Liver (tissue), 9 donors: ENCODE results near the gene AFTPH. TPM values are rescaled to one million over a fixed set of nuclear protein-coding genes. Genes with fewer than 3 reads are reported as not detected.

Experiments used
- DNase-seq: peaks from one replicate; pipeline ENCODE4 v3.0.0-alpha.2; 2017; ENCODE audit warnings: low spot score
- H3K27ac ChIP-seq, 2 donors: one replicate each; pipeline ENCODE4 v1.7.0; 2013; ENCODE audit warnings: inconsistent platforms in 2 of 2, low read length in 2 of 2, control low read depth in 1 of 2, low read depth in 1 of 2, mild to moderate bottlenecking in 1 of 2
- H3K27me3 ChIP-seq, 4 donors: one replicate each; pipeline versions ENCODE4 v1.6.1 to v1.7.0; 2013; ENCODE audit warnings: low read length in 3 of 4, inconsistent platforms in 1 of 4, mild to moderate bottlenecking in 1 of 4, moderate library complexity in 1 of 4; ENCODE audit not compliant: control insufficient read depth in 4 of 4, insufficient read depth in 4 of 4
- H3K36me3 ChIP-seq, 4 donors: one replicate each; pipeline versions ENCODE4 v1.6.1 to v1.7.0; 2013; ENCODE audit warnings: low read length in 3 of 4, mild to moderate bottlenecking in 3 of 4, low read depth in 1 of 4, moderate library complexity in 1 of 4; ENCODE audit not compliant: control insufficient read depth in 4 of 4, insufficient read depth in 3 of 4
- H3K4me1 ChIP-seq, 4 donors: one replicate each; pipeline versions ENCODE4 v1.6.1 to v1.7.0; 2013; ENCODE audit warnings: low read length in 3 of 4, mild to moderate bottlenecking in 3 of 4, moderate library complexity in 1 of 4; ENCODE audit not compliant: control insufficient read depth in 4 of 4, insufficient read depth in 4 of 4
- H3K4me3 ChIP-seq, 3 donors: one replicate each; pipeline versions ENCODE4 v1.6.1 to v1.7.0; 2013; ENCODE audit warnings: low read length in 3 of 3, control low read depth in 1 of 3, low read depth in 1 of 3, mild to moderate bottlenecking in 1 of 3
- H3K9ac ChIP-seq, 2 donors: one replicate each; pipeline ENCODE4 v1.7.0; 2013; ENCODE audit warnings: low read length in 2 of 2, mild to moderate bottlenecking in 2 of 2, moderate library complexity in 2 of 2, control low read depth in 1 of 2, low read depth in 1 of 2
- H3K9me3 ChIP-seq, 4 donors: one replicate each; pipeline versions ENCODE4 v1.6.1 to v1.7.0; 2013; ENCODE audit warnings: low read length in 3 of 4; ENCODE audit not compliant: control insufficient read depth in 4 of 4
- ATF3 ChIP-seq: IDR thresholded peaks from 2 replicates; pipeline ENCODE4 v1.6.1; 2016; ENCODE audit warnings: antibody characterized with exemption
- CTCF ChIP-seq: fragments of 150-350 bp; IDR thresholded peaks from 2 replicates; pipeline ENCODE4 v1.5.1; 2017; ENCODE audit warnings: improper control_type of control experiment, low read depth, low read length; ENCODE audit not compliant: missing input control
- EGR1 ChIP-seq, 2 donors: IDR thresholded peaks; 2 replicates each; pipeline ENCODE4 v1.6.1; 2016 to 2018; ENCODE audit warnings: antibody characterized with exemption in 2 of 2, low read depth in 2 of 2
- FOXA1 ChIP-seq: IDR thresholded peaks from 2 replicates; pipeline ENCODE4 v1.6.1; 2016; ENCODE audit warnings: antibody characterized with exemption
- FOXA2 ChIP-seq: IDR thresholded peaks from 2 replicates; pipeline ENCODE4 v1.6.1; 2016; ENCODE audit warnings: antibody characterized with exemption
- GABPA ChIP-seq, 2 donors: IDR thresholded peaks in 1 of 2; conservative IDR thresholded peaks in 1 of 2; 2 replicates each; pipeline ENCODE4 v1.6.1; 2016; ENCODE audit warnings: antibody characterized with exemption in 2 of 2, mild to moderate bottlenecking in 1 of 2, moderate library complexity in 1 of 2
- HNF4A ChIP-seq, 2 donors: conservative IDR thresholded peaks; 2 replicates each; pipeline ENCODE4 v1.6.1; 2016; ENCODE audit warnings: antibody characterized with exemption in 2 of 2, mild to moderate bottlenecking in 2 of 2
- HNF4G ChIP-seq: IDR thresholded peaks from 2 replicates; pipeline ENCODE4 v1.6.1; 2016; ENCODE audit warnings: antibody characterized with exemption
- JUND ChIP-seq, 2 donors: IDR thresholded peaks; 2 replicates each; pipeline ENCODE4 v1.6.1; 2016; ENCODE audit warnings: antibody characterized with exemption in 2 of 2
- MAX ChIP-seq: IDR thresholded peaks from 2 replicates; pipeline ENCODE4 v1.6.1; 2016; ENCODE audit warnings: antibody characterized with exemption
- NR2F2 ChIP-seq: IDR thresholded peaks from 2 replicates; pipeline ENCODE4 v1.6.1; 2016; ENCODE audit warnings: antibody characterized with exemption
- RAD21 ChIP-seq, 2 donors: IDR thresholded peaks; 2 replicates each; pipeline ENCODE4 v1.6.1; 2016; ENCODE audit warnings: antibody characterized with exemption in 2 of 2, mild to moderate bottlenecking in 2 of 2
- RXRA ChIP-seq, 2 donors: IDR thresholded peaks; 2 replicates each; pipeline ENCODE4 v1.6.1; 2017 to 2018; ENCODE audit warnings: antibody characterized with exemption in 2 of 2, mild to moderate bottlenecking in 1 of 2
- SP1 ChIP-seq: IDR thresholded peaks from 2 replicates; pipeline ENCODE4 v1.6.1; 2018; ENCODE audit warnings: antibody characterized with exemption, mild to moderate bottlenecking
- TAF1 ChIP-seq: conservative IDR thresholded peaks from 2 replicates; pipeline ENCODE4 v1.6.1; 2016; ENCODE audit warnings: antibody characterized with exemption, mild to moderate bottlenecking
- YY1 ChIP-seq: IDR thresholded peaks from 2 replicates; pipeline ENCODE4 v1.6.1; 2016; ENCODE audit warnings: antibody characterized with exemption, mild to moderate bottlenecking
- WGBS: extraction: QIAGEN DNeasy Blood & Tissue Kit; methylation state at CpG from one replicate; pipeline ENCODE4 v1.1.7; 2013; 5-methylcytosine and 5-hydroxymethylcytosine counted together
- polyA plus RNA-seq, 2 donors: library from polyadenylated mRNA; stranded (reverse) in 1 of 2; unstranded in 1 of 2; fragments of 200-250 nt in 1 of 2; fragments of >200 nt in 1 of 2; fragmentation: Nextera tagmentation in 1 of 2; extraction: Ambion mirVana in 1 of 2; gene quantifications; one replicate each; pipeline versions ENCODE4 v1.2.1 to v1.2.3, GENCODE V29; 2013 to 2015
- total RNA-seq, 2 donors: library from RNA; depleted of rRNA; stranded (reverse); fragments of >200 nt; gene quantifications; one replicate each; pipeline ENCODE4 v1.2.3, GENCODE V29; 2014
- TF ChIP-seq, protein P1 (sequence below): IDR thresholded peaks from 2 replicates; pipeline ENCODE4 v1.6.1; 2016; ENCODE audit warnings: antibody characterized with exemption
- TF ChIP-seq, protein P2 (sequence below): IDR thresholded peaks from 2 replicates; pipeline ENCODE4 v1.6.1; 2016; ENCODE audit warnings: antibody characterized with exemption, mild to moderate bottlenecking
- donor health status: healthy.
- donor health status: healthy.
- donor health status: healthy.
- donor health status: healthy.
- donor health status: healthy.

Gene AFTPH
- total and polyA plus RNA-seq, 4 donors = 10.5 to 27.9 (median 20.6) TPM

DNA sequence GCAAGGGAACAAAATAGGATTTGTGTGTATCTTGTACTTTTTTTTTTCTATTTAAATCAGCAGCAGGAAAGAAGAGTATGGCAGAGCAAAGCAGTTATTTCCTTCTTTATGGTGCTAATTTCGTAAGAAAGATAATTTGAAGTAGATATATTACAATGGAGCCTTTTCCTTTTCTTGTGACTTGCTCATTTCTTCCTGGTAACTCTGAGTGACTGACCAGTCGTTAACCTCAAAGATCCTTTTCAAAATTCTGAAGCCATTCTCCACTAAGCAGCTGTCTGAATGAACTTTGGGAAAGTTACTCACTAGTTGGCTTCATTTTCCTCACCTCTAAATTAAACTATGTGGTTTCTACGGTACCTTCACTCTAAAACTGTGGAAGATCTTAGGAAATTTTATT, 24.6 kb downstream of the AFTPH start:
- no peak overlapping the region for H3K9ac ChIP-seq
- H3K4me1 ChIP-seq = peaks cover 4 to 15% (median 12%) of the 10 kb centered on the region in 4 donors
- TF ChIP-seq, protein P1, sequence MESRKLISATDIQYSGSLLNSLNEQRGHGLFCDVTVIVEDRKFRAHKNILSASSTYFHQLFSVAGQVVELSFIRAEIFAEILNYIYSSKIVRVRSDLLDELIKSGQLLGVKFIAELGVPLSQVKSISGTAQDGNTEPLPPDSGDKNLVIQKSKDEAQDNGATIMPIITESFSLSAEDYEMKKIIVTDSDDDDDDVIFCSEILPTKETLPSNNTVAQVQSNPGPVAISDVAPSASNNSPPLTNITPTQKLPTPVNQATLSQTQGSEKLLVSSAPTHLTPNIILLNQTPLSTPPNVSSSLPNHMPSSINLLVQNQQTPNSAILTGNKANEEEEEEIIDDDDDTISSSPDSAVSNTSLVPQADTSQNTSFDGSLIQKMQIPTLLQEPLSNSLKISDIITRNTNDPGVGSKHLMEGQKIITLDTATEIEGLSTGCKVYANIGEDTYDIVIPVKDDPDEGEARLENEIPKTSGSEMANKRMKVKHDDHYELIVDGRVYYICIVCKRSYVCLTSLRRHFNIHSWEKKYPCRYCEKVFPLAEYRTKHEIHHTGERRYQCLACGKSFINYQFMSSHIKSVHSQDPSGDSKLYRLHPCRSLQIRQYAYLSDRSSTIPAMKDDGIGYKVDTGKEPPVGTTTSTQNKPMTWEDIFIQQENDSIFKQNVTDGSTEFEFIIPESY = no peak
- TF ChIP-seq RXRA (IDR thresholded peaks at IDR 0.05) (peak in 1 of 2 donors; percentile 23), EGR1 (IDR thresholded peaks at IDR 0.05; ENCODE audit: low read depth in 2 of 2) (no peak)
- H3K9me3 ChIP-seq = no peaks in the 10 kb centered on the region
- no peaks in the 10 kb centered on the region for H3K27me3 ChIP-seq
- no peak for DNase-seq
- H3K36me3 ChIP-seq = no peaks in the 10 kb centered on the region
- 65% methylated on average over 3 of the region's 3 CpGs for WGBS
- no peak overlapping the region for H3K4me3 ChIP-seq
- no peak overlapping the region for H3K27ac ChIP-seq

- H3K27ac ChIP-seq = no peak overlapping the region
- H3K4me3 ChIP-seq = no peak overlapping the region
- no peaks in the 10 kb centered on the region for H3K27me3 ChIP-seq
- no peaks in the 10 kb centered on the region for H3K9me3 ChIP-seq
- H3K4me1 ChIP-seq = peaks cover 0 to 6% (median 1%) of the 10 kb centered on the region in 4 donors
- 98% methylated on average over 1 of the region's 1 CpG for WGBS
- no peak overlapping the region for H3K9ac ChIP-seq
- no peak for DNase-seq
- no peak for TF ChIP-seq RXRA (IDR thresholded peaks at IDR 0.05)
- no peak for TF ChIP-seq RAD21 (IDR thresholded peaks at IDR 0.05)
- no peak for TF ChIP-seq ATF3
- TF ChIP-seq MAX = no peak
- no peak for TF ChIP-seq CTCF
- TF ChIP-seq, protein P2, sequence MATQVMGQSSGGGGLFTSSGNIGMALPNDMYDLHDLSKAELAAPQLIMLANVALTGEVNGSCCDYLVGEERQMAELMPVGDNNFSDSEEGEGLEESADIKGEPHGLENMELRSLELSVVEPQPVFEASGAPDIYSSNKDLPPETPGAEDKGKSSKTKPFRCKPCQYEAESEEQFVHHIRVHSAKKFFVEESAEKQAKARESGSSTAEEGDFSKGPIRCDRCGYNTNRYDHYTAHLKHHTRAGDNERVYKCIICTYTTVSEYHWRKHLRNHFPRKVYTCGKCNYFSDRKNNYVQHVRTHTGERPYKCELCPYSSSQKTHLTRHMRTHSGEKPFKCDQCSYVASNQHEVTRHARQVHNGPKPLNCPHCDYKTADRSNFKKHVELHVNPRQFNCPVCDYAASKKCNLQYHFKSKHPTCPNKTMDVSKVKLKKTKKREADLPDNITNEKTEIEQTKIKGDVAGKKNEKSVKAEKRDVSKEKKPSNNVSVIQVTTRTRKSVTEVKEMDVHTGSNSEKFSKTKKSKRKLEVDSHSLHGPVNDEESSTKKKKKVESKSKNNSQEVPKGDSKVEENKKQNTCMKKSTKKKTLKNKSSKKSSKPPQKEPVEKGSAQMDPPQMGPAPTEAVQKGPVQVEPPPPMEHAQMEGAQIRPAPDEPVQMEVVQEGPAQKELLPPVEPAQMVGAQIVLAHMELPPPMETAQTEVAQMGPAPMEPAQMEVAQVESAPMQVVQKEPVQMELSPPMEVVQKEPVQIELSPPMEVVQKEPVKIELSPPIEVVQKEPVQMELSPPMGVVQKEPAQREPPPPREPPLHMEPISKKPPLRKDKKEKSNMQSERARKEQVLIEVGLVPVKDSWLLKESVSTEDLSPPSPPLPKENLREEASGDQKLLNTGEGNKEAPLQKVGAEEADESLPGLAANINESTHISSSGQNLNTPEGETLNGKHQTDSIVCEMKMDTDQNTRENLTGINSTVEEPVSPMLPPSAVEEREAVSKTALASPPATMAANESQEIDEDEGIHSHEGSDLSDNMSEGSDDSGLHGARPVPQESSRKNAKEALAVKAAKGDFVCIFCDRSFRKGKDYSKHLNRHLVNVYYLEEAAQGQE = no peak
- no peak for TF ChIP-seq GABPA (IDR thresholded peaks at IDR 0.05 in 1 of 2, conservative IDR thresholded peaks at IDR 0.05 in 1 of 2)
- TF ChIP-seq NR2F2 = no peak
- TF ChIP-seq SP1 = no peak
- TF ChIP-seq HNF4G = no peak
- no peak for TF ChIP-seq FOXA1
- TF ChIP-seq FOXA2 = no peak
- no peak for TF ChIP-seq HNF4A (conservative IDR thresholded peaks at IDR 0.05)
- no peak for TF ChIP-seq TAF1
- TF ChIP-seq YY1 = no peak
- no peak for TF ChIP-seq JUND (IDR thresholded peaks at IDR 0.05)
- TF ChIP-seq EGR1 (IDR thresholded peaks at IDR 0.05; ENCODE audit: low read depth in 2 of 2) = no peak
- no peaks in the 10 kb centered on the region for H3K36me3 ChIP-seq
Observed at GRCh38 chr2:64550042-64550441, 25.9 kb downstream of the AFTPH start.
